Measurements from ENCODE around the gene INPP5F. TPM values are rescaled to one million over a fixed set of nuclear protein-coding genes. Genes with fewer than 3 reads are reported as not detected.
A peak's percentile ranks its signal among the peaks of the same experiment; 100 is the strongest.

Gene INPP5F
- total and polyA plus RNA-seq, 2 of the 13 experiments (the other 11 are each of a cell fraction or from before 2014, with no cell fraction given) = 12.5 to 15.7 TPM

DNA sequence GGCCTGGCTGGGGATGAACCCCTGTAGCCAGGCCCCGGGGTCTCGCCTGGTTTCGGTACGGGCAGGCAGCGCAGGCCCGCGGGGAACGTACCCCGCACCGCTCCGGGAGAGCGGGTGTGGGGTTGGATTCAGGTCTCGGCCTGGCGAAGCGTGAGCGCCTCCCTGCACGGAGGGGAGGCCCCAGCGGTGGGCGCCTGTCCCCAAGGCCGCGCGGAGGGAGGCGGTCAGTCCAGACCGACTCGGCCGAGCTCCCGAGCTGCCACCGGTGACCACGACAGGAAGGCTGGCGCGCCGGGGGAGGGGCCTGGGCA lies 378 bp upstream of the INPP5F start (continued):
- no peak for TF ChIP-seq MBNL3 (CRISPR knock-in tag; conservative IDR thresholded peaks at IDR 0.05)
- no peak for TF ChIP-seq YY1 (IDR thresholded peaks at IDR 0.05; ENCODE audit: insufficient read depth, insufficient replicate concordance, low read depth, low read length)
- no peak for TF ChIP-seq TBP (CRISPR knock-in tag; IDR thresholded peaks at IDR 0.05)
- TF ChIP-seq, protein P1, sequence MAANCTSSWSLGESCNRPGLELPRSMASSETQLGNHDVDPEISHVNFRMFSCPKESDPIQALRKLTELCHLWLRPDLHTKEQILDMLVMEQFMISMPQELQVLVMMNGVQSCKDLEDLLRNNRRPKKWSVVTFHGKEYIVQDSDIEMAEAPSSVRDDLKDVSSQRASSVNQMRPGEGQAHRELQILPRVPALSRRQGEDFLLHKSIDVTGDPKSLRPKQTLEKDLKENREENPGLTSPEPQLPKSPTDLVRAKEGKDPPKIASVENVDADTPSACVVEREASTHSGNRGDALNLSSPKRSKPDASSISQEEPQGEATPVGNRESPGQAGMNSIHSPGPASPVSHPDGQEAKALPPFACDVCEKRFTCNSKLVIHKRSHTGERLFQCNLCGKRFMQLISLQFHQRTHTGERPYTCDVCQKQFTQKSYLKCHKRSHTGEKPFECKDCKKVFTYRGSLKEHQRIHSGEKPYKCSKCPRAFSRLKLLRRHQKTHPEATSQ (CRISPR knock-in tag; IDR thresholded peaks at IDR 0.05; ENCODE audit: borderline replicate concordance) = no peak
- no peak for TF ChIP-seq ZNF766 (CRISPR knock-in tag; IDR thresholded peaks at IDR 0.05; ENCODE audit: borderline replicate concordance)
- no peak for TF ChIP-seq SP1 (IDR thresholded peaks at IDR 0.05)
- TF ChIP-seq SP1 (CRISPR knock-in tag; IDR thresholded peaks at IDR 0.05) = peak; percentile 77; the same call in 1 of the 2 replicates
- TF ChIP-seq FLYWCH1 (CRISPR knock-in tag; IDR thresholded peaks at IDR 0.05) = peak; percentile 74; the same call in 1 of the 2 replicates
- TF ChIP-seq ZNF232 (CRISPR knock-in tag; IDR thresholded peaks at IDR 0.05; ENCODE audit: borderline replicate concordance) = peak; percentile 58
- TF ChIP-seq SSRP1 (CRISPR knock-in tag; IDR thresholded peaks at IDR 0.05) = no peak
- peak; percentile 84; the same call in 1 of the 2 replicates for TF ChIP-seq AHR (CRISPR knock-in tag; IDR thresholded peaks at IDR 0.05)
- no peak for TF ChIP-seq NFYC (CRISPR knock-in tag; IDR thresholded peaks at IDR 0.05)
- TF ChIP-seq, protein P2, sequence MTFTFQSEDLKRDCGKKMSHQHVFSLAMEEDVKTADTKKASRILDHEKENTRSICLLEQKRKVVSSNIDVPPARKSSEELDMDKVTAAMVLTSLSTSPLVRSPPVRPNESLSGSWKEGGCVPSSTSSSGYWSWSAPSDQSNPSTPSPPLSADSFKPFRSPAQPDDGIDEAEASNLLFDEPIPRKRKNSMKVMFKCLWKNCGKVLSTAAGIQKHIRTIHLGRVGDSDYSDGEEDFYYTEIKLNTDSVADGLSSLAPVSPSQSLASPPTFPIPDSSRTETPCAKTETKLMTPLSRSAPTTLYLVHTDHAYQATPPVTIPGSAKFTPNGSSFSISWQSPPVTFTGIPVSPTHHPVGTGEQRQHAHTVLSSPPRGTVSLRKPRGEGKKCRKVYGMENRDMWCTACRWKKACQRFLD (CRISPR knock-in tag; IDR thresholded peaks at IDR 0.05; ENCODE audit: borderline replicate concordance) = no peak
- TF ChIP-seq, protein P3, sequence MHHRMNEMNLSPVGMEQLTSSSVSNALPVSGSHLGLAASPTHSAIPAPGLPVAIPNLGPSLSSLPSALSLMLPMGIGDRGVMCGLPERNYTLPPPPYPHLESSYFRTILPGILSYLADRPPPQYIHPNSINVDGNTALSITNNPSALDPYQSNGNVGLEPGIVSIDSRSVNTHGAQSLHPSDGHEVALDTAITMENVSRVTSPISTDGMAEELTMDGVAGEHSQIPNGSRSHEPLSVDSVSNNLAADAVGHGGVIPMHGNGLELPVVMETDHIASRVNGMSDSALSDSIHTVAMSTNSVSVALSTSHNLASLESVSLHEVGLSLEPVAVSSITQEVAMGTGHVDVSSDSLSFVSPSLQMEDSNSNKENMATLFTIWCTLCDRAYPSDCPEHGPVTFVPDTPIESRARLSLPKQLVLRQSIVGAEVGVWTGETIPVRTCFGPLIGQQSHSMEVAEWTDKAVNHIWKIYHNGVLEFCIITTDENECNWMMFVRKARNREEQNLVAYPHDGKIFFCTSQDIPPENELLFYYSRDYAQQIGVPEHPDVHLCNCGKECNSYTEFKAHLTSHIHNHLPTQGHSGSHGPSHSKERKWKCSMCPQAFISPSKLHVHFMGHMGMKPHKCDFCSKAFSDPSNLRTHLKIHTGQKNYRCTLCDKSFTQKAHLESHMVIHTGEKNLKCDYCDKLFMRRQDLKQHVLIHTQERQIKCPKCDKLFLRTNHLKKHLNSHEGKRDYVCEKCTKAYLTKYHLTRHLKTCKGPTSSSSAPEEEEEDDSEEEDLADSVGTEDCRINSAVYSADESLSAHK (CRISPR knock-in tag; IDR thresholded peaks at IDR 0.05; ENCODE audit: borderline replicate concordance) = 0 out of 2 replicates have a peak, but pooled peaks have one; percentile 39
- TF ChIP-seq MEIS2 (CRISPR knock-in tag; IDR thresholded peaks at IDR 0.05) = peak; percentile 3; the same call in 1 of the 2 replicates
- peak; percentile 82; the same call in 1 of the 2 replicates for TF ChIP-seq POLR2G (IDR thresholded peaks at IDR 0.05; ENCODE audit: low read depth, low read length)
- TF ChIP-seq, protein P4, sequence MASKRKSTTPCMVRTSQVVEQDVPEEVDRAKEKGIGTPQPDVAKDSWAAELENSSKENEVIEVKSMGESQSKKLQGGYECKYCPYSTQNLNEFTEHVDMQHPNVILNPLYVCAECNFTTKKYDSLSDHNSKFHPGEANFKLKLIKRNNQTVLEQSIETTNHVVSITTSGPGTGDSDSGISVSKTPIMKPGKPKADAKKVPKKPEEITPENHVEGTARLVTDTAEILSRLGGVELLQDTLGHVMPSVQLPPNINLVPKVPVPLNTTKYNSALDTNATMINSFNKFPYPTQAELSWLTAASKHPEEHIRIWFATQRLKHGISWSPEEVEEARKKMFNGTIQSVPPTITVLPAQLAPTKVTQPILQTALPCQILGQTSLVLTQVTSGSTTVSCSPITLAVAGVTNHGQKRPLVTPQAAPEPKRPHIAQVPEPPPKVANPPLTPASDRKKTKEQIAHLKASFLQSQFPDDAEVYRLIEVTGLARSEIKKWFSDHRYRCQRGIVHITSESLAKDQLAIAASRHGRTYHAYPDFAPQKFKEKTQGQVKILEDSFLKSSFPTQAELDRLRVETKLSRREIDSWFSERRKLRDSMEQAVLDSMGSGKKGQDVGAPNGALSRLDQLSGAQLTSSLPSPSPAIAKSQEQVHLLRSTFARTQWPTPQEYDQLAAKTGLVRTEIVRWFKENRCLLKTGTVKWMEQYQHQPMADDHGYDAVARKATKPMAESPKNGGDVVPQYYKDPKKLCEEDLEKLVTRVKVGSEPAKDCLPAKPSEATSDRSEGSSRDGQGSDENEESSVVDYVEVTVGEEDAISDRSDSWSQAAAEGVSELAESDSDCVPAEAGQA (IDR thresholded peaks at IDR 0.05; ENCODE audit: low read depth) = no peak
- TF ChIP-seq, protein P4 (CRISPR knock-in tag; IDR thresholded peaks at IDR 0.05; ENCODE audit: borderline replicate concordance) = no peak
- TF ChIP-seq ZNF773 (CRISPR knock-in tag; IDR thresholded peaks at IDR 0.05; ENCODE audit: borderline replicate concordance) = no peak
- no peak for TF ChIP-seq MAZ (IDR thresholded peaks at IDR 0.05; ENCODE audit: borderline replicate concordance, low read depth, low read length)
- peak; percentile 71; the same call in 1 of the 2 replicates for TF ChIP-seq MAZ (CRISPR knock-in tag; IDR thresholded peaks at IDR 0.05; ENCODE audit: low read depth)
